Activated CD4-positive, CD25-positive, alpha-beta regulatory T cell treated with anti-CD3 and anti-CD28 coated beads, Interleukin-2, amount 50 U/mL, for 16 hours (primary cell): Measurements from ENCODE around the gene GRK3.
"Not testable (repeated sequence)": the region's sequence is repeated elsewhere in the genome, so short reads cannot be mapped to it uniquely, and the experiment has no call there.

ENCODE experiments used
- DNase-seq: peaks from one replicate; pipeline ENCODE4 v3.0.0-alpha.2; 2020; ENCODE audit warnings: low read depth, low spot score

The GRK3 gene

GRCh38 chr22:25572708-25573171 lies 8.3 kb downstream of the GRK3 start:
- DNase-seq, result no peak

DNA sequence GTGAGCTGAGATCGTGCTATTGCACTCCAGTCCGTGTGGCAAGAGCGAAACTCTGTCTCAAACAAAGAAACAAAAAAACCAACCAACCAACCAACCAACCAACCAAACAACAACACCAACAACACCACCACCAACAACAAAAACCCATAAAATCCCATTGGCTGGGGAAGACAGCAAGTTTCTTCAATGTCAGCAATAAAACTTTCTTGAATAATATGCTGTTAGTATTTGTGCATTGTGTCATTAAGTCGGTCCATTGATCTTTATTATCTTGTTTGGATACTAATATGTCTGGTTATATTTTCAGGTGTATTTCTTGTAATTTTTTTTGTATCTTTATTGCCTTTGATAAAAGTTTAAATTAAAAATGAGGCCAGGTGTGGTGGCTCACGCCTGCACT lies 9.4 kb downstream of the GRK3 start:
- no peak for DNase-seq

- DNase-seq, result no peak
These were observed 10.3 kb downstream of the GRK3 start for GRCh38 chr22:25574736-25575135.

- DNase-seq, result not testable (repeated sequence)
These were observed 11.4 kb downstream of the GRK3 start for GRCh38 chr22:25575674-25576392.

GRCh38 chr22:25581452-25581851 lies 17.0 kb downstream of the GRK3 start:
- not testable (repeated sequence) for DNase-seq

- DNase-seq, result no peak
These were observed 18.5 kb downstream of the GRK3 start for GRCh38 chr22:25582946-25583345.

DNA sequence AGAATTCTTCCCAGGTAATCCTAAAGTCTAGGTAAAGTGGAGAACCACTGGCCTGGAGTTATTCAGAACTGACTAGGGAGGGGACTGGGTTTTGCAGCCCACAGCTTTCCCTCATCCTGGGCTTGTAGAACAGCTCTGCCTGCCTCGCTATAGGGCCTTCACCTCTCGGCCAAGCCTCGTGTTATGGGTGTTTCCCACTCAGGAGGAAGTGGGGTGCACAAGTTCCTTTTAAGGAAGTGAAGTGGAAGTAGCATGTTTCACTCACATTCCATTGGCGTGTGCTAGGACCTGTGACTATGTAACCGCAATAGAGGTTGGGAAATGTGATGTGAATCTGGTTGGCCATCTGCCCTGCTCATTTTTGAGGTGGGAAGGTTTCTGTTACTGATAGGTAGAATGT lies 20.5 kb downstream of the GRK3 start:
- DNase-seq, result not testable (repeated sequence)

- DNase-seq, result not testable (repeated sequence)
These were observed 25.2 kb downstream of the GRK3 start for GRCh38 chr22:25589664-25590063.

GRCh38 chr22:25593323-25593722 lies 28.8 kb downstream of the GRK3 start:
- DNase-seq, result not testable (repeated sequence)

- no peak for DNase-seq
These were observed 34.1 kb downstream of the GRK3 start for GRCh38 chr22:25598609-25599008.

- DNase-seq, result no peak
These were observed 38.0 kb downstream of the GRK3 start for GRCh38 chr22:25602445-25602844.

GRCh38 chr22:25602916-25603315 lies 38.4 kb downstream of the GRK3 start:
- no peak for DNase-seq

GRCh38 chr22:25605146-25605545 lies 40.7 kb downstream of the GRK3 start:
- not testable (repeated sequence) for DNase-seq

DNA sequence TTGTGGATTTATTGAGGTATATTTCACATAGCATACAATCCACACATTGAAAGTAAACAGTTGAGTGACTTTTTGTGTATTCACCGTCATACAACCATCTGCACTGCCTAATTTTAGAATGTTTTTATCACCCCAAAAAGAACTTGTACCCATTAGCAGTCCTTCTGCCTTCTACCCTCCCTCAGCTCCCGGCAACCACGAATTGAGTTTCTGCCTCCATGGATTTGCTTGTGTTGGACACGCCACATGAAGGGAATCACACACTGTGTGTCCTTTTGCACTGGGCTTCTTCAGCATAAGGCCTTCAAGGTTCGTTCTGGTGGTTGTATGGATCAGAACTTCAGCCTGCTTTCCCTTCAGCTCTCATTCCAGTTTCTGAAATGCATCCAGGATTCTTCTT lies 41.1 kb downstream of the GRK3 start:
- not testable (repeated sequence) for DNase-seq

DNA sequence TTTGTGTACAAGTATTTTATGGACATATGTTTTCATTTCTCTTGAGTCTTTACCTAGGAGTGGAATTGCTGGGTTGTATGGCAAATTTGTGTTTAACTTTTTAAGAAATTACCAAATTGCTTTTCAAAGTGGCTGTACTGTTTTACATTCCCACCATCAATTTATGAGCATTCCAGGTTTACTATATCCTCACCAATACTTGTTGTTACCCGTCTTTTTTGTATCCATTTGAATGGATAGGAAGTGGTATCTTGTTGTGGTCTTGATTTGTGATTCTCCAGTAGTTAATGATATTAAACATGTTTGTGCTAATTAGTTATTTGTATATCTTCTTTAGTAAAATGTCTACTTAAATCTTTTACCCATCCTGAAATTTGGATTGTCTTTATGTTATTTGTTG lies 46.8 kb downstream of the GRK3 start:
- not testable (repeated sequence) for DNase-seq

DNA sequence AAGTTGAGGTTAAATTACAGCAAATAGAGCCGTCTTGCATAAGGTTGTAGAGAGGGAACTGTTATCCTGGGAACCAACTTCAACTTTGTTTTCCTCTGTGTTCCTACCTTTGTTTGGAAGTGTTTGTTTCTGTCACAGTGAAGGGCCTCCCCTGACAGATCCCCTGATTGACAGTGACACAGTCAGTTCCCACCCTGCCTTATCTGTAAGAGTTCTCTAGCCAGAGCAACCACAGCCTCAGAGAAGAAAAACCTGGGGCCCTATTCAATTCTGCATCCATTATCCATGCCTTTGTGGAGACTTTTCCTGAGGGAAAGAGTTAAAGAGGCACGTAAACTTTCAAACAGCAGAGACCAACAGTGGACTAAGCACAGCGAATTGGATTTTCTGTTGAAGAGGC lies 48.7 kb downstream of the GRK3 start:
- DNase-seq, result not testable (repeated sequence)

DNA sequence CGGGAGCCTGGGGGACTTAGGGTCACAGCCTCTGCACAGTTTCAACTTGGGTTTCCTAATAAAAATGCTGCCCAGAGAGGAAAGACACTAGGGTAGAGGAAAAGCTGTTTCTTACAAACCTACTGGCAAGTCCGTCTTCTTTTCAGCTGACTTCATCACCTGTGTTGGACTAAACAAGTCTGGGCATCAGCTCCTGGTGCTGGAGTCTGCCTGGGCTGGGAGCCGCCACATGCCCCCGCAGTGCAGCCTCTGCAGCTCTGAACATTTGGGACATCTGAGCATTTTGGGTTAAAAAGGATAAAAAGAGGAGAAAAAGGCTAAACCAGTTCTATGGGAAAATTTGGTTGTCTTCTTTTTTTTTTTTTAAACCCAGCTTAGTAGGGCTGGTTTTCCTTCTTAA lies 49.1 kb downstream of the GRK3 start:
- not testable (repeated sequence) for DNase-seq

GRCh38 chr22:25614791-25615190 lies 50.3 kb downstream of the GRK3 start:
- DNase-seq, result not testable (repeated sequence)

- no peak for DNase-seq
These were observed 57.5 kb downstream of the GRK3 start for GRCh38 chr22:25621986-25622385.

DNA sequence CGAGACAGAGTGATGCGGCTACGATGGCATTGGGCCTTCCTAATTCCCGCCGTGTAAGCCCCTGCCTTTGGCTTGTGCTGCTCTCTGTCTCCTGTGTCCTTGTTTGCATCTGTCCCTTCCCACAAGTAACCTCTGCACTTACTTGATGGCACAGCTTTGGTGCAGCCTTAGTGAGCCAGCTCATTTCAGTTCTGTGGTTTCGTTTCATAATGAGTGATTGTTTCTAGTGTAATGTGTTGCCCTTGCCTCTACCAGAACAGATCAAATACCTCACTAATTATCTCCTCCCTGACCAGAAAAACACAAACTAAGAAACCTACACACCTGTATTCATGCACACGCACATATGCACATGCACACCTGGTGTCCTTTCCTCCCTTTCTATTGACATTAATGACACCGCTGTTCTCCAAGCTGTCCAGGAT lies 58.8 kb downstream of the GRK3 start:
- DNase-seq, result no peak

GRCh38 chr22:25623851-25624250 lies 59.4 kb downstream of the GRK3 start:
- no peak for DNase-seq

DNA sequence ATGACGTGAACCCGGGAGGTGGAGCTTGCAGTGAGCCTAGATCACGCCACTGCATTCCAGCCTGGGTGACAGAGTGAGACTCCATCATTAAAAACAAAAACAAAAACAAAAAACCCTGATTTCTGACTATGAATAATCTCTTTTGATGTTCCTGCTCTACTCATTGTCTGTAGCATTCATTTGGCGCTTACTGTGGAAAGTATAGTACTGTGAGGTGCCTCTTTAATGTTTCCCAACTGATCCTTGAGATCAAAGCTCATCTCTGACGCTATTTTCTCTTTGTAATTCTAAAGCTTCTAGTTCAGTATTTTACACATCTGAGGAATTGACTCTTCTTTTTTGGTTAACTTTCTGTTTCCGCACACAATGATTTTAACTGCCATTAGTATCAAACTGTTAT lies 60.0 kb downstream of the GRK3 start:
- DNase-seq, result no peak

DNA sequence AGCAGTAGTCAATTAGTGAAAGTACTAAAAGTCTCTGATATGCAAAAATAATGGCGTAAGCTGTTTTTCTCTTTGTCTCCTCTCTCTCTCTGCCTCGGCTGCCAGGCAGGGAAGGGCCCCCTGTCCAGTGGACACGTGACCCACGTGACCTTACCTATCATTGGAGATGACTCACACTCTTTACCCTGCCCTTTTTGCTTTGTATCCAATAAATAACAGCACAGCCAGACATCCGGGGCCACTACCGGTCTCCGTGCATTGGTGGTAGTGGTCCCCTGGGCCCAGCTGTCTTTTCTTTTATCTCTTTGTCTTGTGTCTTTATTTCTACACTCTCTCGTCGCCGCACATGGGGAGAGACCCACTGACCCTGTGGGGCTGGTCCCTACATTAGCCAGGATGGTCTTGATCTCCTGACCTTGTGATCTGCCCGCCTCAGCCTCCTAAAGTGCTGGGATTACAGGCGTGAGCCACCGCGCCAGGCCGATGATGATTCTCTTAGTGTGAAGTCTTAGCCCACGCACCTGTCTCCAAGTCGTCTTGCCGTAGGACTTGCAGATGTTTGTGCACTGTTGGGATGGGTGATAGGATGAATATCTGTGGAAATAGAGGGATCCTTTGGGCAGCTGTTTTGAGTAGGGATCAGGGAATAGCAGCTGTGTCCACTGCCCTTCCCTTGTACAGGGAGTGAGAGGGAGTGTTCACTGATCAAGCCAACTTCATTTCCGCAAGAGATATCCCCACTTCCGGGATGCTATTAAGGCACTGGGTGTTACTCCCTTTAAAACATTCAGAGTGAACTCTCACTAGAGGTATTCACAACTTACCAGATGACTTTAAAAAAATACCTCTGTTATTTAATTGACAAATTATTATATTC lies 61.5 kb downstream of the GRK3 start:
- DNase-seq, result not testable (repeated sequence)
